Breast epithelium (tissue), 4 donors: ENCODE data around the gene ST6GALNAC4. TPM values are rescaled to one million over a fixed set of nuclear protein-coding genes. Genes with fewer than 3 reads are reported as not detected.
A peak's percentile ranks its signal among the peaks of the same experiment; 100 is the strongest.

Experiments
- DNase-seq, 2 donors: peaks; one replicate each; pipeline ENCODE4 v3.0.0-alpha.2; 2019; ENCODE audit warnings: low spot score in 2 of 2
- H3K27ac ChIP-seq, 2 donors: fragments of 200-600 bp; sonication (generic) in 1 of 2; one replicate each; pipeline ENCODE4 v1.5.1; 2016 to 2019; ENCODE audit warnings: mild to moderate bottlenecking in 1 of 2
- H3K27me3 ChIP-seq, 2 donors: fragments of 200-600 bp; sonication (generic) in 1 of 2; one replicate each; pipeline versions ENCODE4 v1.5.1 to v1.6.0; 2017 to 2019; ENCODE audit warnings: control low read depth in 1 of 2, mild to moderate bottlenecking in 1 of 2
- H3K36me3 ChIP-seq: fragments of 200-600 bp; one replicate; pipeline ENCODE4 v1.5.1; 2019
- H3K4me1 ChIP-seq, 2 donors: fragments of 200-600 bp; sonication (generic); one replicate each; pipeline ENCODE4 v1.5.1; 2016 to 2019; ENCODE audit warnings: control low read depth in 1 of 2
- H3K4me3 ChIP-seq, 3 donors: fragments of 200-600 bp; sonication (generic); 1 replicate in 2 of 3; 2 replicates in 1 of 3; pipeline ENCODE4 v1.5.1; 2016 to 2019; ENCODE audit warnings: mild to moderate bottlenecking in 3 of 3, moderate library complexity in 2 of 3
- H3K9me3 ChIP-seq, 2 donors: fragments of 200-600 bp; sonication (generic) in 1 of 2; one replicate each; pipeline ENCODE4 v1.5.1; 2016 to 2019; ENCODE audit warnings: control low read depth in 1 of 2
- CTCF ChIP-seq, 3 donors: fragments of 450-650 bp; IDR thresholded peaks; one replicate each; pipeline ENCODE4 v1.5.1; 2016 to 2017; ENCODE audit warnings: antibody characterized with exemption in 3 of 3, mild to moderate bottlenecking in 3 of 3, moderate library complexity in 3 of 3
- POLR2A ChIP-seq: fragments of 450-650 bp; IDR thresholded peaks from one replicate; pipeline ENCODE4 v1.6.1; 2016; ENCODE audit warnings: antibody characterized with exemption, mild to moderate bottlenecking, moderate library complexity
- POLR2AphosphoS5 ChIP-seq, 3 donors: sonication (generic); formaldehyde crosslinking; IDR thresholded peaks; one replicate each; pipeline ENCODE4 v1.6.1; 2017; ENCODE audit warnings: antibody characterized with exemption in 3 of 3
- intact Hi-C: fragments of 100-400 bp; cut with DNase I; formaldehyde crosslinking; loops from one replicate; pipeline ENCODE4 v1.15.1; 2023; ENCODE audit warnings: low total_unique reads
- total RNA-seq, 3 donors: library from RNA; depleted of rRNA; stranded (reverse); fragments of >200 nt; gene quantifications; one replicate each; pipeline ENCODE4 v1.1.0, GENCODE V29; 2016

ST6GALNAC4 gene
- total RNA-seq, 3 donors from 2014 or later, result 17.6 to 44.6 (median 24.0) TPM

DNA sequence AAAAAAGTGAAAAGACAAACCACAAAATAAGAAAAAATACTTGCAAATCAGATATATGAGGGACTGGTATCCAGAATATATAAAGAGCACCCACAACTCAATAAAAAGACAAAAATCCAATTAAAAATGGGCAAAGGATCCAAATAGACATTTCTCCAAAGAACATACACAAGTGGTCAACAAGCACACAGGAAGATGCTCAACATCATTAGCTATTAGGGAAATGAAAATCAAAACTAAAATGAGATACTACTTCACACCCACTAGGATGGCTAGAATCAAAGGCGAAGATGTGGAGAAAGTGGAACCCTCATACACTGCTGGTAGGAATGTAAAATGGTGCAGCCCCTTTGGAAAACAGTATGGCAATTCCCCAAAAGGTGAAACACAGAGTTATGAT is 41.9 kb upstream of the ST6GALNAC4 start:
- Histone ChIP-seq H3K4me3 (no peak overlapping the region), H3K36me3 (no peaks in the 10 kb centered on the region), H3K27ac (peak overlapping the region; percentile 94 to 98), H3K4me1 (peaks cover 36 to 51% of the 10 kb centered on the region in 2 donors), H3K9me3 (no peaks in the 10 kb centered on the region), H3K27me3 (no peaks in the 10 kb centered on the region)
- no peak for DNase-seq
- no peak for TF ChIP-seq CTCF (IDR thresholded peaks at IDR 0.05)
- TF ChIP-seq POLR2A, result no peak
- no peak for TF ChIP-seq POLR2AphosphoS5 (IDR thresholded peaks at IDR 0.05)
- intact Hi-C loops, result no loop called here

- Histone ChIP-seq H3K27ac (peak overlapping the region; percentile 91 to 98), H3K4me1 (peaks cover 23 to 30% of the 10 kb centered on the region in 2 donors), H3K27me3 (no peaks in the 10 kb centered on the region), H3K36me3 (no peaks in the 10 kb centered on the region), H3K4me3 (peak overlapping the region in 1 of 3 donors; percentile 29), H3K9me3 (no peaks in the 10 kb centered on the region)
- TF ChIP-seq POLR2AphosphoS5 (IDR thresholded peaks at IDR 0.05) (peak; percentile 35 to 81 (median 65)), CTCF (IDR thresholded peaks at IDR 0.05) (peak; percentile 80 to 93 (median 92)), POLR2A (no peak)
- intact Hi-C loops, result no loop called here
- peak; percentile 94 to 97 for DNase-seq
Measured at GRCh38 chr9:127955294-127956015, 38.6 kb upstream of the ST6GALNAC4 start.

DNA sequence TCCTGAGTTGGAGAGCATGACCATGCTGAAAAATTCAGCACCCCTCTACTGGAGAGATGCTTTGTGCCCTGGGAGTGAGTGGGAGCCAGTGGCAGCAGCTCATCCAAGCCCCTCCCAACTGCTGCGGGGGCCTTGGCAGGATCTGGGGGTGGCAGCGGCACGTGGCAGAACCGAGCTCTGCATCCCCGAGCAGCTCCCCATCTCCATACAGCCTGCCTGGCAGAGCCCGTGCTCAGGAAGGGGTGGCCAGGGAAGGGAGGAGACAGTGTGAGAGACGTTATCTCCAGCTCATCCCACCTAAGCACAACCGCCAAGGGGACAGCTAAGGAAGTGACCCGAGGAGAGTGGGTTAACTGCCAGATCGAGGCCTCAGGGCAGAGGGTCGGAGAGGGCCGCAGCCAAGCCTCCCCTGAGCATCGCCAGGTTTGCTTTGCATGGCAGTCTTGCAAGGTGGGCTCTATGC is 38.0 kb upstream of the ST6GALNAC4 start:
- intact Hi-C loops, result no loop called here
- no peak for DNase-seq
- Histone ChIP-seq H3K4me3 (peak overlapping the region in 1 of 3 donors; percentile 29), H3K9me3 (no peaks in the 10 kb centered on the region), H3K27me3 (no peaks in the 10 kb centered on the region), H3K4me1 (peaks cover 23 to 25% of the 10 kb centered on the region in 2 donors), H3K27ac (peak overlapping the region; percentile 91 to 98), H3K36me3 (no peaks in the 10 kb centered on the region)
- no peak for TF ChIP-seq POLR2A
- no peak for TF ChIP-seq POLR2AphosphoS5 (IDR thresholded peaks at IDR 0.05)
- TF ChIP-seq CTCF (IDR thresholded peaks at IDR 0.05), result no peak

- DNase-seq, result no peak
- Histone ChIP-seq H3K4me1 (peaks cover 23 to 25% of the 10 kb centered on the region in 2 donors), H3K4me3 (no peak overlapping the region), H3K27me3 (no peaks in the 10 kb centered on the region), H3K36me3 (no peaks in the 10 kb centered on the region), H3K27ac (peak overlapping the region; percentile 91 to 98), H3K9me3 (no peaks in the 10 kb centered on the region)
- intact Hi-C loops, result no loop called here
- no peak for TF ChIP-seq POLR2A
- no peak for TF ChIP-seq POLR2AphosphoS5 (IDR thresholded peaks at IDR 0.05)
- TF ChIP-seq CTCF (IDR thresholded peaks at IDR 0.05), result no peak
Measured at GRCh38 chr9:127953768-127954505, 37.1 kb upstream of the ST6GALNAC4 start.

DNA sequence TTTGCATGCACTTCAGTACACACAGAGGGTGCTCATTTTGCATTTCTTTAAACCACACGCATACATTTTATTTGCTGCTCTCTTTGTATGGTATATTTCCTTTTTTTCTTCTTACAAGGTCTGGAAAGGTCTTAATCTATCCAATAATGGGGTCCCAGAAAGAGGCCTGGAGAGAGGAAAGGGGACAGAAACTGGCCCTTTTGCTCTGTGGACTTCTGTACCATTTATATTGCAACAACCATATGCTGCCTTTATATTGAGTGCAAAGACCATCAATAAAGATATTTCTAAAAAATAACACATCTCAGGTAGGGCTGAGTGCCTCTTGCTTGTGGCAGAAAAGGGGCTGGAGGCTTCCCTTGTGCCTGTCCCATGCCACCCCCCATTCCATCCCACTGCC is 36.3 kb upstream of the ST6GALNAC4 start:
- Histone ChIP-seq H3K36me3 (no peaks in the 10 kb centered on the region), H3K27me3 (no peaks in the 10 kb centered on the region), H3K4me1 (peaks cover 23 to 25% of the 10 kb centered on the region in 2 donors), H3K9me3 (no peaks in the 10 kb centered on the region), H3K4me3 (no peak overlapping the region), H3K27ac (peak overlapping the region; percentile 91 to 98)
- TF ChIP-seq POLR2AphosphoS5 (IDR thresholded peaks at IDR 0.05) (no peak), POLR2A (no peak), CTCF (IDR thresholded peaks at IDR 0.05) (no peak)
- intact Hi-C loops, result no loop called here
- no peak for DNase-seq
